Upper lobe of right lung (tissue), 1 donor: ENCODE measurements around the gene DYRK1A. TPM values are rescaled to one million over a fixed set of nuclear protein-coding genes. Genes with fewer than 3 reads are reported as not detected.

ENCODE experiments used
- ATAC-seq: fragments of 200-7000 bp; cut with Tn5 transposase; one replicate; pipeline ENCODE4 v1.9.1; 2020; ENCODE audit warnings: mild to moderate bottlenecking, moderate library complexity
- DNase-seq: peaks from one replicate; pipeline ENCODE4 v3.0.0-alpha.2; 2020
- H3K27ac ChIP-seq: fragments of 200-600 bp; one replicate; pipeline ENCODE4 v1.8.0; 2022
- H3K27me3 ChIP-seq: fragments of 200-600 bp; one replicate; pipeline ENCODE4 v1.8.0; 2022; ENCODE audit warnings: mild to moderate bottlenecking
- H3K36me3 ChIP-seq: fragments of 200-600 bp; one replicate; pipeline ENCODE4 v1.8.0; 2022
- H3K4me1 ChIP-seq: fragments of 200-600 bp; one replicate; pipeline ENCODE4 v1.8.0; 2022
- H3K4me3 ChIP-seq: fragments of 200-600 bp; one replicate; pipeline ENCODE4 v1.8.0; 2022; ENCODE audit warnings: mild to moderate bottlenecking
- H3K9me3 ChIP-seq: fragments of 200-600 bp; one replicate; pipeline ENCODE4 v1.8.0; 2022
- CTCF ChIP-seq: fragments of 200-600 bp; IDR thresholded peaks from one replicate; pipeline ENCODE4 v1.8.0; 2022; ENCODE audit warnings: antibody characterized with exemption
- intact Hi-C: fragments of 100-400 bp; cut with DNase I; formaldehyde crosslinking; loops from one replicate; pipeline ENCODE4 v1.11.0; 2022
- total RNA-seq: library from RNA; stranded (reverse); fragmentation: NEBNext Ultra II Directional; extraction: Animal tissue kit (Norgen Biotek cat#: 25700); gene quantifications from one replicate; pipeline ENCODE4 v1.2.1, GENCODE V29; 2021
- donor health status: DM: no; HTN: yes; CAD: no; lungs with severe emphysema.

Gene DYRK1A
- total RNA-seq, 1 donor from 2014 or later: 70.9 TPM

GRCh38 chr21:37571442-37571841 is 204.9 kb downstream of the DYRK1A start:
- no peaks in the 10 kb centered on the region for H3K4me1 ChIP-seq
- intact Hi-C loops: no loop called here
- H3K9me3 ChIP-seq: no peaks in the 10 kb centered on the region
- no peaks in the 10 kb centered on the region for H3K36me3 ChIP-seq
- H3K4me3 ChIP-seq: no peak overlapping the region
- TF ChIP-seq CTCF: no peak
- no peak for DNase-seq
- H3K27ac ChIP-seq: no peak overlapping the region
- no peak for ATAC-seq
- H3K27me3 ChIP-seq: no peaks in the 10 kb centered on the region

GRCh38 chr21:37574316-37574715 is 207.7 kb downstream of the DYRK1A start:
- no peak overlapping the region for H3K27ac ChIP-seq
- H3K4me3 ChIP-seq: no peak overlapping the region
- no peak for DNase-seq
- H3K4me1 ChIP-seq: no peaks in the 10 kb centered on the region
- no peak for TF ChIP-seq CTCF
- H3K36me3 ChIP-seq: no peaks in the 10 kb centered on the region
- intact Hi-C loops: no loop called here
- no peaks in the 10 kb centered on the region for H3K9me3 ChIP-seq
- ATAC-seq: no peak
- H3K27me3 ChIP-seq: no peaks in the 10 kb centered on the region

- no peaks in the 10 kb centered on the region for H3K27me3 ChIP-seq
- no peak overlapping the region for H3K27ac ChIP-seq
- no peaks in the 10 kb centered on the region for H3K4me1 ChIP-seq
- TF ChIP-seq CTCF: no peak
- H3K9me3 ChIP-seq: no peaks in the 10 kb centered on the region
- no peak overlapping the region for H3K4me3 ChIP-seq
- no peak for ATAC-seq
- no peaks in the 10 kb centered on the region for H3K36me3 ChIP-seq
- DNase-seq: no peak
- intact Hi-C loops: no loop called here
These were observed 208.2 kb downstream of the DYRK1A start for GRCh38 chr21:37574751-37575150.

GRCh38 chr21:37575580-37575979 is 209.0 kb downstream of the DYRK1A start:
- intact Hi-C loops: no loop called here
- no peak for TF ChIP-seq CTCF

More at GRCh38 chr21:37575580-37575979, 209.0 kb downstream of the DYRK1A start:
- H3K4me3 ChIP-seq: no peak overlapping the region
- H3K4me1 ChIP-seq: no peaks in the 10 kb centered on the region
- ATAC-seq: no peak
- DNase-seq: no peak
- no peaks in the 10 kb centered on the region for H3K9me3 ChIP-seq
- no peak overlapping the region for H3K27ac ChIP-seq
- H3K36me3 ChIP-seq: no peaks in the 10 kb centered on the region
- H3K27me3 ChIP-seq: no peaks in the 10 kb centered on the region

Other genes with a start within 250 kb of the DYRK1A start
- gene VPS26C, start 99.4 kb upstream of the DYRK1A start, total RNA-seq: 57.6 TPM